Ovary (tissue), 9 donors: ENCODE measurements around the gene STYK1. TPM values are rescaled to one million over a fixed set of nuclear protein-coding genes. Genes with fewer than 3 reads are reported as not detected.
A peak's percentile ranks its signal among the peaks of the same experiment; 100 is the strongest.

Experiments used
- DNase-seq, 5 donors: peaks; one replicate each; pipeline ENCODE4 v3.0.0-alpha.2; 2019 to 2020
- H3K27ac ChIP-seq, 2 donors: fragments of 200-600 bp; one replicate each; pipeline versions ENCODE4 v1.5.1 to v1.8.0; 2019 to 2022
- H3K27me3 ChIP-seq: fragments of 200-600 bp; one replicate; pipeline ENCODE4 v1.8.0; 2022
- H3K36me3 ChIP-seq: fragments of 200-600 bp; sonication (generic); one replicate; pipeline ENCODE4 v1.5.1; 2019
- H3K4me1 ChIP-seq: one replicate; pipeline ENCODE4 v1.8.1; 2013; ENCODE audit warnings: mild to moderate bottlenecking, moderate library complexity; ENCODE audit not compliant: insufficient read depth
- H3K4me3 ChIP-seq: fragments of 200-600 bp; sonication (generic); one replicate; pipeline ENCODE4 v1.5.1; 2017
- H3K9me3 ChIP-seq, 2 donors: fragments of 200-600 bp in 1 of 2; sonication (generic) in 1 of 2; one replicate each; pipeline versions ENCODE4 v1.5.1 to v1.8.1; 2013 to 2019; ENCODE audit warnings: mild to moderate bottlenecking in 1 of 2, moderate library complexity in 1 of 2
- EP300 ChIP-seq: sonication (generic); formaldehyde crosslinking; IDR thresholded peaks from one replicate; pipeline ENCODE4 v1.6.1; 2017; ENCODE audit warnings: antibody characterized with exemption
- POLR2A ChIP-seq: fragments of 450-650 bp; IDR thresholded peaks from one replicate; pipeline ENCODE4 v1.6.1; 2017; ENCODE audit warnings: antibody characterized with exemption, mild to moderate bottlenecking, moderate library complexity
- WGBS, 3 donors: extraction: QIAGEN DNeasy Blood & Tissue Kit in 1 of 3; methylation state at CpG; one replicate each; pipeline versions ENCODE4 v1.1.5 to v1.1.7; 2013 to 2017; 5-methylcytosine and 5-hydroxymethylcytosine counted together
- intact Hi-C, 4 donors: fragments of 100-400 bp; cut with DNase I; formaldehyde crosslinking; loops; one replicate each; pipeline versions ENCODE4 v1.11.0 to v1.15.1; 2022 to 2023
- polyA plus RNA-seq, 2 donors: library from polyadenylated mRNA; stranded (reverse); fragments of 200-250 nt in 1 of 2; fragments of 350-450 nt in 1 of 2; fragmentation: Illumina TruSeq in 1 of 2; extraction: RNeasy Lipid Tissue Mini Kit (QIAGEN cat#74804) in 1 of 2; gene quantifications; one replicate each; pipeline ENCODE4 v1.2.3, GENCODE V29; 2013 to 2014
- total RNA-seq, 7 donors: library from RNA; depleted of rRNA in 2 of 7; stranded (reverse); fragments of >200 nt in 2 of 7; fragmentation: NEBNext Ultra II Directional in 3 of 7; extraction: Animal tissue kit (Norgen Biotek cat#: 25700) in 3 of 7; gene quantifications; one replicate each; pipeline versions ENCODE4 v1.1.0 to v1.2.4, GENCODE V29; 2016 to 2023
- TF ChIP-seq, protein P1 (sequence below), 3 donors: fragments of 450-650 bp in 2 of 3; fragments of 200-600 bp in 1 of 3; IDR thresholded peaks; one replicate each; pipeline versions ENCODE4 v1.5.1 to v1.8.0; 2016 to 2022; ENCODE audit warnings: antibody characterized with exemption in 3 of 3, mild to moderate bottlenecking in 1 of 3
- donor health status: DM: no; HTN: no; CAD: no; lungs with moderate emphysema.
- donor health status: DM: no; HTN: no; CAD: no.
- donor health status: Bipolar disorder and iron deficiency.
- donor health status: DM: yes; HTN: yes; CAD: no.
- donor health status: DM: no; HTN: no; CAD: no.
- donor health status: DM: yes; HTN: yes; CAD: no.

Gene STYK1
- total and polyA plus RNA-seq, 9 donors = 0.07 to 1.3 (median 0.33) TPM; not detected in 2

- Histone ChIP-seq H3K4me3 (peak overlapping the region; percentile 93), H3K9me3 (no peaks in the 10 kb centered on the region), H3K36me3 (no peaks in the 10 kb centered on the region), H3K27ac (peak overlapping the region; percentile 99 to 100), H3K27me3 (no peaks in the 10 kb centered on the region), H3K4me1 (peaks cover 10% of the 10 kb centered on the region)
- DNase-seq = peak; percentile 91 to 97 (median 95)
- WGBS, 3 donors = 0% methylated on average over 26 of the region's 26 CpGs
- TF ChIP-seq EP300 (peak; percentile 99), POLR2A (peak; percentile 47)
- TF ChIP-seq, protein P1, sequence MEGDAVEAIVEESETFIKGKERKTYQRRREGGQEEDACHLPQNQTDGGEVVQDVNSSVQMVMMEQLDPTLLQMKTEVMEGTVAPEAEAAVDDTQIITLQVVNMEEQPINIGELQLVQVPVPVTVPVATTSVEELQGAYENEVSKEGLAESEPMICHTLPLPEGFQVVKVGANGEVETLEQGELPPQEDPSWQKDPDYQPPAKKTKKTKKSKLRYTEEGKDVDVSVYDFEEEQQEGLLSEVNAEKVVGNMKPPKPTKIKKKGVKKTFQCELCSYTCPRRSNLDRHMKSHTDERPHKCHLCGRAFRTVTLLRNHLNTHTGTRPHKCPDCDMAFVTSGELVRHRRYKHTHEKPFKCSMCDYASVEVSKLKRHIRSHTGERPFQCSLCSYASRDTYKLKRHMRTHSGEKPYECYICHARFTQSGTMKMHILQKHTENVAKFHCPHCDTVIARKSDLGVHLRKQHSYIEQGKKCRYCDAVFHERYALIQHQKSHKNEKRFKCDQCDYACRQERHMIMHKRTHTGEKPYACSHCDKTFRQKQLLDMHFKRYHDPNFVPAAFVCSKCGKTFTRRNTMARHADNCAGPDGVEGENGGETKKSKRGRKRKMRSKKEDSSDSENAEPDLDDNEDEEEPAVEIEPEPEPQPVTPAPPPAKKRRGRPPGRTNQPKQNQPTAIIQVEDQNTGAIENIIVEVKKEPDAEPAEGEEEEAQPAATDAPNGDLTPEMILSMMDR (IDR thresholded peaks at IDR 0.05) = no peak
- intact Hi-C loops = loop anchor here in 2 of 4 donors (1.0 to 10.0 kb wide), 3 partner anchors 357 to 509 kb away; partner anchors contain the start of gene GABARAPL1 (in 1 of the 2)
Observed at GRCh38 chr12:10721651-10722501, 48.0 kb upstream of the STYK1 start.

- WGBS, 3 donors = 7 to 17% (median 15%) methylated on average over 3 of the region's 3 CpGs
- intact Hi-C loops = loop anchor here in 1 of 4 donors (10.0 kb wide), 2 partner anchors 356 to 506 kb away; partner anchors contain the start of gene GABARAPL1
- no peaks in the 10 kb centered on the region for H3K9me3 ChIP-seq
- H3K27ac ChIP-seq = peak overlapping the region; percentile 49 to 100
- no peak for DNase-seq
- TF ChIP-seq POLR2A = no peak
- no peaks in the 10 kb centered on the region for H3K27me3 ChIP-seq
- H3K4me3 ChIP-seq = peak overlapping the region; percentile 93
- peaks cover 12% of the 10 kb centered on the region for H3K4me1 ChIP-seq
- H3K36me3 ChIP-seq = no peaks in the 10 kb centered on the region
Observed at GRCh38 chr12:10720974-10721650, 47.3 kb upstream of the STYK1 start.

GRCh38 chr12:10719482-10719881, 45.6 kb upstream of the STYK1 start:
- Histone ChIP-seq H3K9me3 (no peaks in the 10 kb centered on the region), H3K27me3 (no peaks in the 10 kb centered on the region), H3K36me3 (no peaks in the 10 kb centered on the region), H3K27ac (no peak overlapping the region), H3K4me1 (peaks cover 12% of the 10 kb centered on the region), H3K4me3 (no peak overlapping the region)
- intact Hi-C loops = no loop called here
- TF ChIP-seq EP300 = no peak
- TF ChIP-seq POLR2A = no peak
- TF ChIP-seq, protein P1 (IDR thresholded peaks at IDR 0.05) = no peak
- 54 to 60% (median 56%) methylated on average over 4 of the region's 4 CpGs for WGBS, 3 donors
- no peak for DNase-seq

DNA sequence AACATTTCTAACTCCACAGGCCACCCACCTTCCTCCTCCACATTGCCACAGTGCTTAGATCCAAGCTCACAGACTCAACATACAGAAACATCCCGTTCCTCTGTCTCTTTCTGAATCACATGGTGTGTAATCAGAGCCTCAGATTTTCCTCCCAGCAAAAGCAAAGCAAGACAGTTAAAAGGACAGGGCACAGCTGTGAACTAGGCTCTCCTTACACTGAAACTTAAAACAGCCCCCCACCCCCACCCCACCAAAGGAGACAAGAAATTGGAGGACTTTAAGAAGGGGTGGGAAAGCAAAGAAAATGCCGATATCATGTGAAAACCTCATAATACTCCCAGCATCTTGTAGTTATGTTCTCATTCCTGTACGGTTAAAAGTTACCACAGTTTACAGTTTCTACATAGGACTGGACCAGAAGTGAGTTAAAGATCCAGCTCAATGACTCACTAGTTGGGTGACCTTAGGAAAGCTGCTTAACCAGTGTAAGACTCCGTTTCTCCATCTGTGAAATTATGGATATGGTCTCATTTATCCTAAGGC, 44.5 kb upstream of the STYK1 start:
- Histone ChIP-seq H3K9me3 (no peaks in the 10 kb centered on the region), H3K27me3 (no peaks in the 10 kb centered on the region), H3K4me1 (peaks cover 12% of the 10 kb centered on the region), H3K4me3 (no peak overlapping the region), H3K36me3 (no peaks in the 10 kb centered on the region), H3K27ac (peak overlapping the region; percentile 31 to 62)
- TF ChIP-seq, protein P1 (IDR thresholded peaks at IDR 0.05) = no peak
- TF ChIP-seq POLR2A (no peak), EP300 (no peak)
- 4 to 12% (median 7%) methylated on average over 4 of the region's 4 CpGs for WGBS, 3 donors
- DNase-seq = no peak
- intact Hi-C loops = no loop called here
